ENCODE measurements around the gene SRRM3. TPM values are rescaled to one million over a fixed set of nuclear protein-coding genes. Genes with fewer than 3 reads are reported as not detected.
"Not testable (repeated sequence)": the region's sequence is repeated elsewhere in the genome, so short reads cannot be mapped to it uniquely, and the experiment has no call there.

SRRM3 gene
- total RNA-seq, 1 donor from 2014 or later: not detected

DNA sequence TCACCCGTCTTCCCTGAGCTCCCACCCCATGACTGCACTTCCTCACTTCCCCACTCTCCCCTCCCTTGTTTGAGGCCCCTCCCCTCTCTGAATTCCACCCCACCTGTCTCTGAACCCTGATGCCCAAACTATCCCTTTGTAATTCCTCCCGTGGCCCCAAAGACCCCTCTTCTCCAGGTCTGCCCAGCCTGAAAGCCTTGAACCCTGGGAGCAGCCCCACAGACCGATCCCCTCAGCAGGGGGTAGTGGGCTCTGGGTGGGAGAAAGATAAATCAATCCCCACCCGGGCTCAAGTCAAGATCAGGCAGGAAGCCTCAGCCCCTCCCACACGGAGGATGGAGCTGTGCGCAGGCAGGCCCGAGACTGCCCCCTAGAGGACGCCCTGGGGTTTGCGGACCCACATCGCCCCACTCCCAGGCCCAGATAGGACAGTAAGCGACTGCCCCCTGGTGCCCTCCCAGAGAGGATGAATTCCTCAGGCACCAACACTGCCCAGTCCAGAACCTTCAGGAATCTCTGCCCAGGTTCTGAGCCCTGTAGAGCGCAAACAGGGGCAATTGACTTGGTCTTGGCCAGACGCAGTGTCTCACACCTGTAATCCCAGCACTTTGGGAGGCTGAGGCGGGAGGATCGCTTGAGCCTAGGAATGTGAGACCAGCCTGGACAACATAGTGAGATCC lies 112.5 kb downstream of the SRRM3 start:
- DNase-seq (peak; percentile 88), ATAC-seq (ENCODE audit: low read depth) (peak; percentile 59)
- no peak overlapping the region for H3K27ac Mint-ChIP-seq
- CTCF ChIA-PET: interaction anchor here (0.7 to 2.6 kb wide), 17 partner anchors 9 to 982 kb away, joined by 3 to 41 read pairs (median 4); partner anchors contain the start of genes HSPB1, MDH2, STYXL1 and YWHAG
- H3K4me1 Mint-ChIP-seq: peaks cover 20% of the 10 kb centered on the region
- no peak overlapping the region for H3K4me3 Mint-ChIP-seq
- H3K9me3 Mint-ChIP-seq: no peaks in the 10 kb centered on the region
- POLR2A ChIA-PET: interaction anchor here (0.6 to 1.2 kb wide), 3 partner anchors 14 to 45 kb away, joined by 3 to 5 read pairs (median 3); partner anchors contain the start of gene YWHAG
- TF ChIP-seq, protein P1, sequence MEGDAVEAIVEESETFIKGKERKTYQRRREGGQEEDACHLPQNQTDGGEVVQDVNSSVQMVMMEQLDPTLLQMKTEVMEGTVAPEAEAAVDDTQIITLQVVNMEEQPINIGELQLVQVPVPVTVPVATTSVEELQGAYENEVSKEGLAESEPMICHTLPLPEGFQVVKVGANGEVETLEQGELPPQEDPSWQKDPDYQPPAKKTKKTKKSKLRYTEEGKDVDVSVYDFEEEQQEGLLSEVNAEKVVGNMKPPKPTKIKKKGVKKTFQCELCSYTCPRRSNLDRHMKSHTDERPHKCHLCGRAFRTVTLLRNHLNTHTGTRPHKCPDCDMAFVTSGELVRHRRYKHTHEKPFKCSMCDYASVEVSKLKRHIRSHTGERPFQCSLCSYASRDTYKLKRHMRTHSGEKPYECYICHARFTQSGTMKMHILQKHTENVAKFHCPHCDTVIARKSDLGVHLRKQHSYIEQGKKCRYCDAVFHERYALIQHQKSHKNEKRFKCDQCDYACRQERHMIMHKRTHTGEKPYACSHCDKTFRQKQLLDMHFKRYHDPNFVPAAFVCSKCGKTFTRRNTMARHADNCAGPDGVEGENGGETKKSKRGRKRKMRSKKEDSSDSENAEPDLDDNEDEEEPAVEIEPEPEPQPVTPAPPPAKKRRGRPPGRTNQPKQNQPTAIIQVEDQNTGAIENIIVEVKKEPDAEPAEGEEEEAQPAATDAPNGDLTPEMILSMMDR (IDR thresholded peaks at IDR 0.05): peak; percentile 70
- intact Hi-C loops (cut with micrococcal nuclease): loop anchor here (1.0 to 2.0 kb wide), 5 partner anchors 11 to 265 kb away; partner anchors contain the start of gene MDH2
- H3K27me3 Mint-ChIP-seq: no peaks in the 10 kb centered on the region
- peaks cover 2% of the 10 kb centered on the region for H3K36me3 Mint-ChIP-seq (ENCODE audit: low read depth)

- H3K27ac Mint-ChIP-seq; H3K27me3 Mint-ChIP-seq; H3K9me3 Mint-ChIP-seq; H3K36me3 Mint-ChIP-seq (ENCODE audit: low read depth); ATAC-seq (ENCODE audit: low read depth); DNase-seq; H3K4me3 Mint-ChIP-seq: not testable (repeated sequence)
- H3K4me1 Mint-ChIP-seq: peaks cover 21% of the 10 kb centered on the region
- intact Hi-C loops (cut with micrococcal nuclease): loop anchor here (1.0 to 2.0 kb wide), 5 partner anchors 11 to 266 kb away; partner anchors contain the start of gene MDH2
- ChIA-PET CTCF (interaction anchor here (0.7 to 2.6 kb wide), 11 partner anchors 8 to 981 kb away, joined by 3 to 41 read pairs (median 8); partner anchors contain the start of genes HSPB1 and YWHAG), POLR2A (interaction anchor here (1.0 to 1.2 kb wide), 2 partner anchors 22 to 44 kb away, joined by 3 to 5 read pairs; partner anchors contain the start of gene YWHAG)
These were observed 113.0 kb downstream of the SRRM3 start for GRCh38 chr7:76314740-76315139.

DNA sequence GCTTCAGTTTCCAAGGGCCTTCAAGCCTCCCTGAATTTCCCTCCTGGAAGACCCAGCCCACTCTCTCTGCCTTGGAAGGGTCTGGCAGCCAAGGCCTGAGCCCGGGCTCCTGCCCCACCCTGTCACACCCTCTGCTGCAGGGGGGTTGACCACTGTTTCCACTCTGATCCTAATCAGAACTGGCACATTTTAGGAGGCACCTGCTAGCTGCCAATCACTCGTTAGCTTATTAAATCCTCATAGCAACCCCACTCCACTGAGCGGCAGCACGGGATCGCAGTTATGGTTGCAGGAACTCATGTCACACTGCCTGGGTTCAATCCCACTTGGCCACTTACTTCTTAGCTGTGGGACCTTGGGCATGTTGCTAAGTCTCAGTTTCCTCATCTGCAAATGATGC lies 113.7 kb downstream of the SRRM3 start:
- Mint-ChIP-seq H3K9me3 (no peaks in the 10 kb centered on the region), H3K27ac (no peak overlapping the region), H3K36me3 (ENCODE audit: low read depth) (peaks cover 2% of the 10 kb centered on the region), H3K4me1 (peaks cover 24% of the 10 kb centered on the region), H3K27me3 (no peaks in the 10 kb centered on the region), H3K4me3 (no peak overlapping the region)
- TF ChIP-seq, protein P1 (IDR thresholded peaks at IDR 0.05): no peak
- intact Hi-C loops (cut with micrococcal nuclease): loop anchor here (2.0 kb wide), 1 partner anchor 267 kb away; the partner anchor contains the start of gene MDH2
- ATAC-seq (ENCODE audit: low read depth) (no peak), DNase-seq (no peak)
- CTCF ChIA-PET: interaction anchor here (0.8 to 2.1 kb wide), 5 partner anchors 10 to 246 kb away, joined by 3 to 31 read pairs (median 8); no protein-coding TSS in a partner anchor
- POLR2A ChIA-PET: interaction anchor here (0.6 to 1.0 kb wide), 2 partner anchors 32 to 44 kb away, joined by 3 read pairs; partner anchors contain the start of gene YWHAG

- ATAC-seq (ENCODE audit: low read depth): no peak
- CTCF ChIA-PET: interaction anchor here (0.8 to 2.0 kb wide), 5 partner anchors 22 to 141 kb away, joined by 3 to 7 read pairs (median 3); no protein-coding TSS in a partner anchor
These were observed 115.5 kb downstream of the SRRM3 start for GRCh38 chr7:76316984-76317781.

More at GRCh38 chr7:76316984-76317781, 115.5 kb downstream of the SRRM3 start:
- Mint-ChIP-seq H3K4me1 (peaks cover 24% of the 10 kb centered on the region), H3K4me3 (peak overlapping the region; percentile 93), H3K27ac (peak overlapping the region; percentile 96), H3K27me3 (no peaks in the 10 kb centered on the region), H3K36me3 (ENCODE audit: low read depth) (peaks cover 4% of the 10 kb centered on the region), H3K9me3 (no peaks in the 10 kb centered on the region)
- POLR2A ChIA-PET: interaction anchor here (0.7 to 3.7 kb wide), 8 partner anchors 10 to 269 kb away, joined by 3 to 37 read pairs (median 4); partner anchors contain the start of genes HSPB1, MDH2, STYXL1 and YWHAG
- DNase-seq: no peak
- intact Hi-C loops (cut with micrococcal nuclease): no loop called here
- TF ChIP-seq, protein P1 (IDR thresholded peaks at IDR 0.05): no peak

Measured in activated B cell treated with CpG ODN at 0.5 μM for 24 hours (primary cell).